H1 (cell line): ENCODE results near the gene C5AR1. TPM values are rescaled to one million over a fixed set of nuclear protein-coding genes. Genes with fewer than 3 reads are reported as not detected.

Source experiments
- ASH2L ChIP-seq: fragments of 200-600, 300-600 bp; sonication (generic); IDR thresholded peaks from one replicate; pipeline ENCODE4 v1.7.1; 2017; ENCODE audit warnings: low read length
- BCL11A ChIP-seq, 2 experiments: IDR thresholded peaks; one replicate each; pipeline ENCODE4 v1.6.1; 2011; ENCODE audit warnings: low read depth in 2 of 2, low read length in 2 of 2, mild to moderate bottlenecking in 2 of 2
- SP4 ChIP-seq: IDR thresholded peaks from 2 replicates; pipeline ENCODE4 v1.6.1; 2012; ENCODE audit warnings: low read length, inconsistent platforms
- SUZ12 ChIP-seq: fragments of 200-600 bp; sonication (generic); IDR thresholded peaks from 2 replicates; pipeline ENCODE4 v1.6.1; 2012; ENCODE audit warnings: mild to moderate bottlenecking, inconsistent platforms, low read length, moderate library complexity, mixed read lengths
- TCF12 ChIP-seq: IDR thresholded peaks from 2 replicates; pipeline ENCODE4 v1.6.1; 2011; ENCODE audit warnings: low read depth, mild to moderate bottlenecking, low read length
- polyA plus RNA-seq, 7 experiments: library from polyadenylated mRNA; depleted of rRNA in 3 of 7; stranded (reverse) in 5 of 7; unstranded in 2 of 7; fragments of >200 nt in 5 of 7; fragments of 200-250 nt in 2 of 7; gene quantifications; 1 replicate in 5 of 7; 2 replicates in 1 of 7; 4 replicates in 1 of 7; pipeline versions ENCODE4 v1.2.1 to v1.2.3, GENCODE V29; 2011 to 2013; ENCODE audit warnings: missing spikeins in 2 of 7, mixed read lengths in 2 of 7
- total RNA-seq: library from RNA; stranded (reverse); fragmentation: NEBNext Ultra II Directional; extraction: Animal tissue kit (Norgen Biotek cat#: 25700); gene quantifications from 2 replicates; pipeline ENCODE4 v1.2.1, GENCODE V29; 2021

C5AR1 gene
- total and polyA plus RNA-seq, 2 of the 8 experiments (the other 6 are each of a cell fraction or from before 2014, with no cell fraction given) = 0.20 TPM; not detected in 1

- no peak for TF ChIP-seq SUZ12
- no peak for TF ChIP-seq ASH2L
- TF ChIP-seq TCF12 = no peak
- no peak for TF ChIP-seq SP4
- no peak for TF ChIP-seq BCL11A (IDR thresholded peaks at IDR 0.05; ENCODE audit: low read depth in 2 of 2, low read length in 2 of 2)
Measured at GRCh38 chr19:47330466-47330869, 20.8 kb downstream of the C5AR1 start (continued).
